ENCODE data around the gene GCFC2.

GCFC2 gene

DNA sequence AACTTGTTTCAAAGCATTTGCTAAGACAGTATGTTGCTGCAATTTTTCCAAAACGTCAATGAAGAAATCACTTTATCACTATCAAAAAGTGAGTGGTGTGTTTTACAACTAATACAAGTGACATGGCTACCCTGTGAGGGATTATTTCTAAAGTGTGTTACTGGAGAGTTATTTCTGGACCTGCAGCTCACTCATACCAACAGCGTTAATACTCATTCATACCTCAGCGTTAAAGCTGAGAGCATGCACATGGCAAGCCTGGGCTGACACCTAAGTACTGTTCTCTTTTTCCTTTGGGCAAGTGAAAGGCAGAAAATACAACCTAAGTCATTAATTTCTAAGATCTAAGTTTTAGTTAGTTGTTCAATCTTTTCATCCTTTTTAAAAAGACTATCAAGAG, 77.1 kb downstream of the GCFC2 start:
- Mint-ChIP-seq H3K4me3 (no peak overlapping the region), H3K4me1 (peaks cover 37% of the 10 kb centered on the region), H3K27me3 (ENCODE audit: low read depth, poor library complexity) (peaks cover 7% of the 10 kb centered on the region), H3K36me3 (ENCODE audit: low read depth) (no peaks in the 10 kb centered on the region), H3K9me3 (no peaks in the 10 kb centered on the region), H3K27ac (no peak overlapping the region)
- DNase-seq = no peak
- TF ChIP-seq, protein P1, sequence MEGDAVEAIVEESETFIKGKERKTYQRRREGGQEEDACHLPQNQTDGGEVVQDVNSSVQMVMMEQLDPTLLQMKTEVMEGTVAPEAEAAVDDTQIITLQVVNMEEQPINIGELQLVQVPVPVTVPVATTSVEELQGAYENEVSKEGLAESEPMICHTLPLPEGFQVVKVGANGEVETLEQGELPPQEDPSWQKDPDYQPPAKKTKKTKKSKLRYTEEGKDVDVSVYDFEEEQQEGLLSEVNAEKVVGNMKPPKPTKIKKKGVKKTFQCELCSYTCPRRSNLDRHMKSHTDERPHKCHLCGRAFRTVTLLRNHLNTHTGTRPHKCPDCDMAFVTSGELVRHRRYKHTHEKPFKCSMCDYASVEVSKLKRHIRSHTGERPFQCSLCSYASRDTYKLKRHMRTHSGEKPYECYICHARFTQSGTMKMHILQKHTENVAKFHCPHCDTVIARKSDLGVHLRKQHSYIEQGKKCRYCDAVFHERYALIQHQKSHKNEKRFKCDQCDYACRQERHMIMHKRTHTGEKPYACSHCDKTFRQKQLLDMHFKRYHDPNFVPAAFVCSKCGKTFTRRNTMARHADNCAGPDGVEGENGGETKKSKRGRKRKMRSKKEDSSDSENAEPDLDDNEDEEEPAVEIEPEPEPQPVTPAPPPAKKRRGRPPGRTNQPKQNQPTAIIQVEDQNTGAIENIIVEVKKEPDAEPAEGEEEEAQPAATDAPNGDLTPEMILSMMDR (IDR thresholded peaks at IDR 0.05) = no peak

DNA sequence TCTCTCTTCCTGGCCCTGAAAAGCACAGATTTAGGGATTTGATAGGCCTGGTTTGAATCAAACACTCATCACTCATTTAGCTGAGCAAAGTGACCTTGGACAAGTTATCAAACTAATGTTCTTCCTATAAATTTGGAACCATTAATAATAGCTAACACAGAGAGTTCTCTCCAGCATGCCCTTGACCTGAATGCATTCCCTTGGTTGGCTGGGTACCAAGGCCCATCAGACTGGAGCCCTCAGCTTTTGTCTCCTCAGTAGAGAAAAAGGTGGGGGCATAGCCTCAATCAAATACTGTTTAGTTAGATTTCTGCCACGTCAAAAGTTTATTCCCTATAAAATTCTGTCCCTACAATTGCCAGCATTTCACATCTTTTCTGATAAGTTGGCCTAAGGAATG, 77.9 kb downstream of the GCFC2 start:
- no peak overlapping the region for H3K27ac Mint-ChIP-seq
- peaks cover 35% of the 10 kb centered on the region for H3K4me1 Mint-ChIP-seq
- H3K4me3 Mint-ChIP-seq = no peak overlapping the region
- H3K27me3 Mint-ChIP-seq (ENCODE audit: low read depth, poor library complexity) = peaks cover 3% of the 10 kb centered on the region
- no peak for DNase-seq
- H3K36me3 Mint-ChIP-seq (ENCODE audit: low read depth) = no peaks in the 10 kb centered on the region
- H3K9me3 Mint-ChIP-seq = no peaks in the 10 kb centered on the region
- TF ChIP-seq, protein P1 (IDR thresholded peaks at IDR 0.05) = no peak

DNA sequence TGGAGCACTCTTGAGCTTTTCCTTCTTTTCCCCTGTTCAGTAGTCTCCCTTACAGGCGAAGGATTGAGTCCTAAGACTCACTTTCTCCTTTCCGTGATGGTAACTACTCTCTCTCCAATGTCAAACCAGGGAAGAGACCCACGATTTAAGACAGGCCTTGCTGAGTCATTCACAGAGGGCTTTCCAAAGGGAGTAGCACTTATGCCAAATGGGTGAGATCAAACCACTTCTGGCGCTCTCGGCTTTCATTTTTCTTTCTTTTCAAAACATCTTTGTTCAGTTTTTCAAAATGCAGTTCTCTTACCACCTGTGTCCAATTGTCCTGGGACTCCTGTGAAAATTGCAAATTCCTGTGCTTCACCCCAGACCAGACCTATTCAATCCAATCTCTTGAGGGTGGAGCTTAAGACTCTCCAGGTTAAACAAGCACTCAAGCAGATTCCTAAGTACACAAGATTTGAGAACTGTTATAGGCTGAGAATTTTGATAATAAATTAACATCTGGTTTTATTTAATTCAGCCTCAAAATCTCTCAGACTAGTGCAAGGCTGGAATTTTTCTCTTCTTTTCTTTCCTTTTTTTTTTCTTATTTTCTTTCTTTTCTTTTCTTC, 78.5 kb downstream of the GCFC2 start:
- Mint-ChIP-seq H3K4me3 (no peak overlapping the region), H3K27me3 (ENCODE audit: low read depth, poor library complexity) (no peaks in the 10 kb centered on the region), H3K9me3 (no peaks in the 10 kb centered on the region), H3K4me1 (peaks cover 30% of the 10 kb centered on the region), H3K36me3 (ENCODE audit: low read depth) (no peaks in the 10 kb centered on the region), H3K27ac (peak overlapping the region; percentile 86)
- TF ChIP-seq, protein P1 (IDR thresholded peaks at IDR 0.05) = no peak
- DNase-seq = no peak

DNA sequence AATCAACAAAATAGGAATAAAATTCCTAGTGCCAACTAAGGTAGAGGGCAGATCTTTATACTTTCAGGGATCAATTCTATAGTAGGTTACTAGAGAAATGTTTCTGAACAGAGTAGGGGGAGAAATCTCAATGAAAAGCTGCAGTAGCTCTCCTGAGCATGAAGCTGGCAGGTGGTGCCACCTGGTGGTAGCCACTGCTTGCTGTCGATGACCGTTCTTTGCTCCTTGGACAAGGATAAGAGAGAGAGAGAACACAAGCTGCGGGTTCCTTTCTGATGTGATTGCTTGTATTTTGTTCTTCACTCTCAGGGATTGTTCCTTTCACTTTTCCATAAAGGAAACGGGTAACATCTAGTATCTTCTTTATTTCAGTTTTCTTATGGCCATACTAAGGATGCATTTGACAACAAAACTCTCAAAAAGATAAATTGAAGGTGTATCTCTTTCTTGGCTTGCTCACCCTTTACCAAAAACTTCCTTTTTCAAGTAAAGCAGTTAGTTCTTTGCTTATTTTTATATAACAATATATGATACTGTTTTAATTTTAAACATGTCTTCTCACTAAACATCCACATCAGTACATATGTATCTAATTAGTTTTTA, 82.7 kb downstream of the GCFC2 start:
- peaks cover 30% of the 10 kb centered on the region for H3K4me1 Mint-ChIP-seq
- no peaks in the 10 kb centered on the region for H3K9me3 Mint-ChIP-seq
- no peaks in the 10 kb centered on the region for H3K36me3 Mint-ChIP-seq (ENCODE audit: low read depth)
- H3K4me3 Mint-ChIP-seq = no peak overlapping the region
- no peak overlapping the region for H3K27ac Mint-ChIP-seq
- DNase-seq = peak; percentile 86
- TF ChIP-seq, protein P1 (IDR thresholded peaks at IDR 0.05) = peak; percentile 94
- peaks cover 2% of the 10 kb centered on the region for H3K27me3 Mint-ChIP-seq (ENCODE audit: low read depth, poor library complexity)

DNA sequence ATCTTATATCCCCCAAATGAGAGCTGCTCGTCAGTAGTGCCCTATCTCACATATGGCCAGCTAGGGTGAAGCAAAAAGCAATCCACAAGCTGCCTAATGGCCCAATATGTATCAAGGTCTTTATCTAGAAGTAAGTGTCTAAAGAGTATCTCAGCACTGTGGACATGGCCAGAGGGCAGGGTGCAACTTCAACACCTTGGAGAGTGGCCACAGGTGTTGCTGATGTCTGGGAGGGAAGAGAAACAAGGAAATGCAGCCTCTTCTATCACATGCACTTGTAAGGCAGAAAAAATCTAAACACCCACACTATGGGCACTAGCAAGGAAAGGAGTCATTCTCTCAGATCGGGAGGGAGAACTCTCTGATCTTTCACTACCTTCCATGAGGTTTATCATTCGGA, 87.8 kb downstream of the GCFC2 start:
- TF ChIP-seq, protein P1 (IDR thresholded peaks at IDR 0.05) = no peak
- DNase-seq = no peak
- Mint-ChIP-seq H3K27me3 (ENCODE audit: low read depth, poor library complexity) (peaks cover 8% of the 10 kb centered on the region), H3K9me3 (peaks cover 5% of the 10 kb centered on the region), H3K27ac (no peak overlapping the region), H3K4me3 (no peak overlapping the region), H3K36me3 (ENCODE audit: low read depth) (no peaks in the 10 kb centered on the region), H3K4me1 (no peaks in the 10 kb centered on the region)

DNA sequence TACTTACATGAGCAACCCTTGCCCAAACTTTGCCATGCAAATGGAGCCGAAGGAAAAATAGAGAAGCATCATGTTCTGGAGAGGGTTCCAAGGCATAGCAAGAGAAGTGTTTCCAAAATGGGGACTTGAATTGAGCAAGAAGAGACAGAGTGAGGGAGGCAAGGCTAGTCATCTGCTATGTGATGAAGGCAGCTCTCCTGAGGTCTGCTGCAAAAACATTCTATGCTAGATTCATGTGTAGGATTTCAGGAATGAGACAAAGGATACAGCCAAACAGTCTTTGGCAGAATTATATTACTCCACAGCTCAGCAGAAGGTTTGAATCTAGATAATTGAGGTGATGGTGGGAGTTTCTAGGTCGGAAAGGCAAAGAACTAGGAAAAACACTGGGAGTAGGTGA, 88.2 kb downstream of the GCFC2 start:
- peaks cover 7% of the 10 kb centered on the region for H3K9me3 Mint-ChIP-seq
- H3K27ac Mint-ChIP-seq = no peak overlapping the region
- no peak overlapping the region for H3K4me3 Mint-ChIP-seq
- DNase-seq = no peak
- H3K36me3 Mint-ChIP-seq (ENCODE audit: low read depth) = no peaks in the 10 kb centered on the region
- H3K4me1 Mint-ChIP-seq = no peaks in the 10 kb centered on the region
- TF ChIP-seq, protein P1 (IDR thresholded peaks at IDR 0.05) = no peak
- H3K27me3 Mint-ChIP-seq (ENCODE audit: low read depth, poor library complexity) = peaks cover 8% of the 10 kb centered on the region
